Smooth muscle cell (in vitro differentiated cells): Measurements from ENCODE around the gene ZBTB6. TPM values are rescaled to one million over a fixed set of nuclear protein-coding genes. Genes with fewer than 3 reads are reported as not detected.

Experiments
- DNase-seq: peaks from one replicate; lab custom pipeline; 2025; ENCODE audit not compliant: unreplicated experiment; lab: John Stamatoyannopoulos, UW
- H2AFZ ChIP-seq: fragments of 200-600 bp; sonication (generic); 2 replicates; pipeline ENCODE4 v1.6.0; 2016; ENCODE audit warnings: antibody characterized with exemption, low read depth, mild to moderate bottlenecking
- H3F3A ChIP-seq: fragments of 200-600 bp; sonication (generic); 2 replicates; pipeline ENCODE4 v1.6.0; 2017; ENCODE audit warnings: antibody characterized with exemption, low read depth
- H3K27ac ChIP-seq: fragments of 200-600 bp; sonication (generic); 2 replicates; pipeline ENCODE4 v1.5.1; 2016; ENCODE audit warnings: low read depth, mild to moderate bottlenecking
- H3K27me3 ChIP-seq: fragments of 200-600 bp; sonication (generic); 2 replicates; pipeline ENCODE4 v1.6.1; 2016; ENCODE audit warnings: low read depth, mild to moderate bottlenecking
- H3K36me3 ChIP-seq: fragments of 200-600 bp; sonication (generic); 2 replicates; pipeline ENCODE4 v1.5.1; 2016; ENCODE audit warnings: low read depth
- H3K4me1 ChIP-seq: fragments of 200-600 bp; sonication (generic); 2 replicates; pipeline ENCODE4 v1.5.1; 2016; ENCODE audit warnings: low read depth
- H3K4me2 ChIP-seq: fragments of 200-600 bp; sonication (generic); 2 replicates; pipeline ENCODE4 v1.6.0; 2016; ENCODE audit warnings: mild to moderate bottlenecking
- H3K4me3 ChIP-seq: fragments of 200-600 bp; sonication (generic); 2 replicates; pipeline ENCODE4 v1.5.1; 2016; ENCODE audit warnings: mild to moderate bottlenecking
- H3K79me2 ChIP-seq: fragments of 200-600 bp; sonication (generic); 2 replicates; pipeline ENCODE4 v1.6.0; 2016; ENCODE audit warnings: low read depth, mild to moderate bottlenecking
- H3K9ac ChIP-seq: fragments of 200-600 bp; sonication (generic); 2 replicates; pipeline ENCODE4 v1.6.0; 2016; ENCODE audit warnings: low read depth
- H3K9me3 ChIP-seq: fragments of 200-600 bp; sonication (generic); replicated peaks from 2 replicates; pipeline ENCODE4 v1.5.1; 2016; ENCODE audit warnings: low read depth
- H4K20me1 ChIP-seq: fragments of 200-600 bp; sonication (generic); 2 replicates; pipeline ENCODE4 v1.6.0; 2016; ENCODE audit warnings: low read depth
- CTCF ChIP-seq: fragments of 200-600 bp; sonication (generic); IDR thresholded peaks from 2 replicates; pipeline ENCODE4 v1.5.1; 2017; ENCODE audit warnings: borderline replicate concordance, mild to moderate bottlenecking, antibody characterized with exemption; ENCODE audit not compliant: insufficient read depth, poor library complexity, severe bottlenecking
- WGBS: methylation state at CpG from one replicate; pipeline ENCODE4 v1.1.7; 2016; ENCODE audit warnings: low lambda C conversion rate; 5-methylcytosine and 5-hydroxymethylcytosine counted together
- polyA plus RNA-seq: library from polyadenylated mRNA; unstranded; fragments of >200 nt; fragmentation: Nextera tagmentation; extraction: Ambion mirVana; gene quantifications from 2 replicates; pipeline ENCODE4 v1.2.1, GENCODE V29; 2016
- total RNA-seq: library from RNA; depleted of rRNA; stranded (reverse); fragments of >200 nt; gene quantifications from 2 replicates; pipeline ENCODE4 v1.2.3, GENCODE V29; 2014

ZBTB6 gene
- total and polyA plus RNA-seq, 2 experiments from 2014 or later, result 2.7 to 13.2 TPM

- Histone ChIP-seq H3K79me2 (peaks cover 90% of the 10 kb centered on the region), H2AFZ (no peak overlapping the region), H3K4me2 (peak overlapping the region; percentile 97), H3K27ac (no peak overlapping the region), H3K36me3 (no peaks in the 10 kb centered on the region), H3K27me3 (no peaks in the 10 kb centered on the region), H3K9ac (no peak overlapping the region), H4K20me1 (peaks cover 16% of the 10 kb centered on the region), H3K4me3 (peak overlapping the region; percentile 95), H3K9me3 (no peaks in the 10 kb centered on the region), H3K4me1 (peaks cover 19% of the 10 kb centered on the region), H3F3A (no peaks in the 10 kb centered on the region)
- DNase-seq, result no peak
- TF ChIP-seq CTCF, result no peak
- 96% methylated on average over 1 of the region's 1 CpG for WGBS
Measured at GRCh38 chr9:122929796-122930354, 16.8 kb upstream of the ZBTB6 start.

- Histone ChIP-seq H3K4me3 (no peak overlapping the region), H3F3A (no peaks in the 10 kb centered on the region), H2AFZ (no peak overlapping the region), H3K36me3 (no peaks in the 10 kb centered on the region), H3K4me1 (no peaks in the 10 kb centered on the region), H3K9ac (no peak overlapping the region), H4K20me1 (peaks cover 37% of the 10 kb centered on the region), H3K79me2 (peaks cover 69% of the 10 kb centered on the region), H3K27ac (no peak overlapping the region), H3K27me3 (no peaks in the 10 kb centered on the region), H3K9me3 (no peaks in the 10 kb centered on the region), H3K4me2 (no peak overlapping the region)
- TF ChIP-seq CTCF, result no peak
- no peak for DNase-seq
- 87% methylated on average over 3 of the region's 3 CpGs for WGBS
Measured at GRCh38 chr9:122923947-122924346, 10.8 kb upstream of the ZBTB6 start.

GRCh38 chr9:122922713-122923112 lies 9.6 kb upstream of the ZBTB6 start:
- Histone ChIP-seq H3K27me3 (no peaks in the 10 kb centered on the region), H3K9ac (no peak overlapping the region), H3K36me3 (no peaks in the 10 kb centered on the region), H3K4me1 (no peaks in the 10 kb centered on the region), H3K4me3 (no peak overlapping the region), H3K79me2 (peaks cover 62% of the 10 kb centered on the region), H3K27ac (no peak overlapping the region), H2AFZ (no peak overlapping the region), H4K20me1 (peaks cover 37% of the 10 kb centered on the region), H3F3A (peaks cover 2% of the 10 kb centered on the region), H3K4me2 (no peak overlapping the region), H3K9me3 (no peaks in the 10 kb centered on the region)
- no peak for TF ChIP-seq CTCF
- WGBS, result 88% methylated on average over 8 of the region's 8 CpGs
- DNase-seq, result no peak

- no peak overlapping the region for H3K9ac ChIP-seq
- no peak for TF ChIP-seq CTCF
- no peak overlapping the region for H3K4me2 ChIP-seq
- no peaks in the 10 kb centered on the region for H3K36me3 ChIP-seq
- WGBS, result 90% methylated on average over 2 of the region's 2 CpGs
- H3K9me3 ChIP-seq, result no peaks in the 10 kb centered on the region
- H3K27me3 ChIP-seq, result no peaks in the 10 kb centered on the region
- H4K20me1 ChIP-seq, result peaks cover 11% of the 10 kb centered on the region
- H3K4me1 ChIP-seq, result no peaks in the 10 kb centered on the region
- peaks cover 6% of the 10 kb centered on the region for H3F3A ChIP-seq
- H3K27ac ChIP-seq, result no peak overlapping the region
- no peak overlapping the region for H2AFZ ChIP-seq
- DNase-seq, result no peak
- H3K4me3 ChIP-seq, result no peak overlapping the region
- H3K79me2 ChIP-seq, result peaks cover 29% of the 10 kb centered on the region
Measured at GRCh38 chr9:122918310-122918709, 5.2 kb upstream of the ZBTB6 start.
